Stimulated activated CD4-positive, alpha-beta T cell treated with anti-CD3 and anti-CD28 coated beads, Interleukin-15, amount 100 ng/mL, for 48 hours (primary cell): ENCODE results near the gene KIF20B.

Source experiments
- DNase-seq, 2 donors: peaks; one replicate each; pipeline ENCODE4 v3.0.0-alpha.2; 2020; ENCODE audit warnings: low read depth in 2 of 2

The KIF20B gene, protein sequence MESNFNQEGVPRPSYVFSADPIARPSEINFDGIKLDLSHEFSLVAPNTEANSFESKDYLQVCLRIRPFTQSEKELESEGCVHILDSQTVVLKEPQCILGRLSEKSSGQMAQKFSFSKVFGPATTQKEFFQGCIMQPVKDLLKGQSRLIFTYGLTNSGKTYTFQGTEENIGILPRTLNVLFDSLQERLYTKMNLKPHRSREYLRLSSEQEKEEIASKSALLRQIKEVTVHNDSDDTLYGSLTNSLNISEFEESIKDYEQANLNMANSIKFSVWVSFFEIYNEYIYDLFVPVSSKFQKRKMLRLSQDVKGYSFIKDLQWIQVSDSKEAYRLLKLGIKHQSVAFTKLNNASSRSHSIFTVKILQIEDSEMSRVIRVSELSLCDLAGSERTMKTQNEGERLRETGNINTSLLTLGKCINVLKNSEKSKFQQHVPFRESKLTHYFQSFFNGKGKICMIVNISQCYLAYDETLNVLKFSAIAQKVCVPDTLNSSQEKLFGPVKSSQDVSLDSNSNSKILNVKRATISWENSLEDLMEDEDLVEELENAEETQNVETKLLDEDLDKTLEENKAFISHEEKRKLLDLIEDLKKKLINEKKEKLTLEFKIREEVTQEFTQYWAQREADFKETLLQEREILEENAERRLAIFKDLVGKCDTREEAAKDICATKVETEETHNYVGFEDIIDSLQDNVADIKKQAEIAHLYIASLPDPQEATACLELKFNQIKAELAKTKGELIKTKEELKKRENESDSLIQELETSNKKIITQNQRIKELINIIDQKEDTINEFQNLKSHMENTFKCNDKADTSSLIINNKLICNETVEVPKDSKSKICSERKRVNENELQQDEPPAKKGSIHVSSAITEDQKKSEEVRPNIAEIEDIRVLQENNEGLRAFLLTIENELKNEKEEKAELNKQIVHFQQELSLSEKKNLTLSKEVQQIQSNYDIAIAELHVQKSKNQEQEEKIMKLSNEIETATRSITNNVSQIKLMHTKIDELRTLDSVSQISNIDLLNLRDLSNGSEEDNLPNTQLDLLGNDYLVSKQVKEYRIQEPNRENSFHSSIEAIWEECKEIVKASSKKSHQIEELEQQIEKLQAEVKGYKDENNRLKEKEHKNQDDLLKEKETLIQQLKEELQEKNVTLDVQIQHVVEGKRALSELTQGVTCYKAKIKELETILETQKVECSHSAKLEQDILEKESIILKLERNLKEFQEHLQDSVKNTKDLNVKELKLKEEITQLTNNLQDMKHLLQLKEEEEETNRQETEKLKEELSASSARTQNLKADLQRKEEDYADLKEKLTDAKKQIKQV (N-terminal part only)

GRCh38 chr10:89701242-89702120, at the start of gene KIF20B:
Gene KIF20B, plus strand, starts transcription at chr10:89701590. Its CDS starts 3,705 bp downstream, at chr10:89705295.
- peak; percentile 91 to 92 for DNase-seq

GRCh38 chr10:89651916-89652573, 49.3 kb upstream of the KIF20B start:
- no peak for DNase-seq

DNA sequence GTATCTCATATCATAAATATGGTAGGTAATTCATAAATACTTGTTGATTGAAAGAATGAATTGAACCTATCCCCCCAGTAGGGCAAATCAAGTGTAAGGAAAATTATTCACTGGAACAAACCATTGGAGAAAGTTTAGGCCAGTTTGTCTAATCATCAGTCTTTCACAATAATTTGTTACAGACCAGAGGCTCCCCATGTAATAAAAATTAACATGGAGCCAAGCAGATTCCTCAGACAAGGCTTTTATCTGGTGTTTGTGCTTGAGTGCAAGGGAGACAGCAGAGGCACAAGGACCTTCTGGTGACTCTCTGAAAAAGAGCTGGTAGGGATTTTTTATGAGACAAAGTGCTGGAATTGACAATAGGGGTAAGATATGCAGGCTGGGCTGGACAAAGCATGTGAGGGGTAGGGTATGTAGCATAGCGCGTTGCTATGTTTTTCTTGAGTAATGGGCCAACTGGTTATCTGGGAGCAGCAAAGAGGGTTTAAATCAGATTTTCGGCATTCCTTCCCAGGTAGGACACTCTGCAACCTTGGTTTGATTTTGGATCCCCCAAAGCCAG, 48.5 kb upstream of the KIF20B start:
- no peak for DNase-seq

GRCh38 chr10:89653410-89653869, 48.0 kb upstream of the KIF20B start:
- DNase-seq: no peak

GRCh38 chr10:89655722-89656121, 45.7 kb upstream of the KIF20B start:
- DNase-seq: no peak

- no peak for DNase-seq
Measured at GRCh38 chr10:89657302-89657701, 44.1 kb upstream of the KIF20B start.

GRCh38 chr10:89659143-89660131, 42.0 kb upstream of the KIF20B start:
- DNase-seq: no peak

DNA sequence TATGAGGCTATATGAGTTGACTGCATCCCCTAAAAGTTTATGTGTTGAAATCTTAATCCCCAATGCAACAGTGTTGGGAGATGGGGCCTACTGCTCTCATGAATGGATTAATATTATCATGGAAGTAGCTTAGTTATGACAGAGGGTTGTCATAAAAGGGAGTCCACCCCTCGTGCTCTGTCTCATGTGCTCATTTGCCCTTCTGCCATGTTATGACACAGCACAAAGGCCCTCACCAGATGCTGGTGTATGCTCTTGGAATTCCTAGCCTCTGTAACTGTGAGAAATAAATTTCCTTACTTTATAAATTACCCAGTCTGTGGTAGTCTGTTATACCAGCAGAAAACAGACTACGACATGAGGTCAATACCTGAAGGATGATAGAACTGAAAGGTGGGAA, 38.8 kb upstream of the KIF20B start:
- no peak for DNase-seq

- DNase-seq: no peak
Measured at GRCh38 chr10:89663144-89663543, 38.2 kb upstream of the KIF20B start.

DNA sequence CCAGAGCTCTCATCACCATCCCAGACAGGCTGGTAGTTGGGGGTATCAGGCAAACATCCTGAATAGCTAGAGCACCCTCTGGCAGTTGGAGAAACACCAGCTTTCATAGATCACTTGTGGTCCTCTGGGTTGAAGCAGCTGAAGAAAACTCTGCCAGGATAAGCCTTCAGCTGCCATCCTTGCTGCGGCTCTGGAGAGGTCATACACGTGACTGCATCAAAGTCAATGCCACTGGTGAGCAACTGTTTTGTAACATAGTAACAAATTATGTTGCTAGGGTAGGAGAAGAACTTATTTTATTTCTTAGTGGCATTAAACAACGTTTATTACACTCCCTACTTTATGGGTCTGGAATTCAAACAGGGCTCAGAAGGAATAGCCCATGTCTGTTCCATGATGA, 37.2 kb upstream of the KIF20B start:
- DNase-seq: no peak

GRCh38 chr10:89665302-89665701, 36.1 kb upstream of the KIF20B start:
- no peak for DNase-seq

GRCh38 chr10:89666138-89666537, 35.3 kb upstream of the KIF20B start:
- DNase-seq: no peak

- no peak for DNase-seq
Measured at GRCh38 chr10:89668386-89669071, 32.9 kb upstream of the KIF20B start.

GRCh38 chr10:89669985-89670384, 31.4 kb upstream of the KIF20B start:
- DNase-seq: no peak

- no peak for DNase-seq
Measured at GRCh38 chr10:89670926-89671325, 30.5 kb upstream of the KIF20B start.

DNA sequence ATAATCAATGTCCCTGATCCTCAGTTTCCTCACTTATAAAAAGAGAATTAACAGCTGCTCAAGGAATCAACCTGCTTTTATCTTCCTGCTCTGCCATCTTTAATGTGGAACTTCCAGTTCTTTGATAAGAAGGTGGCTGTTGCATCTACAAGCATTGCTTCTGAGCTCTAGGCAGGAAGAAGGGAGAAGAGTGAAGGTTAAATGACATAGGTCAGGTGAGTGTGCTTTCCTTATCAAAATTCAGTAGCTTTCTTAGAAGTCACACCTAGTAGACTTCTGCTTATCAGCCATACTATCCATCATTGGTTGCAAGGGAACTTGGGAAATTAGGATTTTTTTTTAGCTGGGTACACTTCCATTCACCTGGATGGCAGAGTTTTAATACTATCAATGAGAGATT, 24.0 kb upstream of the KIF20B start:
- DNase-seq: no peak

- DNase-seq: no peak
Measured at GRCh38 chr10:89679986-89680385, 21.4 kb upstream of the KIF20B start.

DNA sequence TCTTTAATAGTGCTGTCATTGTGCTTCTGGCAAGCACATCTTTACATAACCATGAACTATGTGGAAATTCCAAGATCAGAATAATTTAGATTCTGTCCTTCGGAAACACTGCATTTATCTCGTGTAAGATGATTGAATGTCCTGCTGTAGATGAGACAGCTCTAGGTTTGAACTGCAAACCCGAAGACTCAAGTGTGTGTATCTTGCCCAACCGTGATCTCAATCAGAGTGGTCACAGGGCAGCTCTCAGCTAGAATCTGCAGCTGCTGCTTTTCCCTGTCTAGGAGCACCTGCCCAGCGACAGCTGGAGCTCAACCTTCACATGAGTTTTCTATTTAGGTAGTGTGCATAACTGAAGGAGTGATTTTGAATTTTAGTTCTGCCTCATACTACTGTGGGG, 17.5 kb upstream of the KIF20B start:
- no peak for DNase-seq
